Articular chondrocyte of knee joint (primary cell): ENCODE measurements around the gene SLX4. TPM values are rescaled to one million over a fixed set of nuclear protein-coding genes. Genes with fewer than 3 reads are reported as not detected.

Source experiments
- total RNA-seq: library from RNA; depleted of rRNA; stranded (reverse); fragments of >200 nt; gene quantifications from 2 replicates; pipeline ENCODE4 v1.2.3, GENCODE V29; 2012

SLX4 gene, protein sequence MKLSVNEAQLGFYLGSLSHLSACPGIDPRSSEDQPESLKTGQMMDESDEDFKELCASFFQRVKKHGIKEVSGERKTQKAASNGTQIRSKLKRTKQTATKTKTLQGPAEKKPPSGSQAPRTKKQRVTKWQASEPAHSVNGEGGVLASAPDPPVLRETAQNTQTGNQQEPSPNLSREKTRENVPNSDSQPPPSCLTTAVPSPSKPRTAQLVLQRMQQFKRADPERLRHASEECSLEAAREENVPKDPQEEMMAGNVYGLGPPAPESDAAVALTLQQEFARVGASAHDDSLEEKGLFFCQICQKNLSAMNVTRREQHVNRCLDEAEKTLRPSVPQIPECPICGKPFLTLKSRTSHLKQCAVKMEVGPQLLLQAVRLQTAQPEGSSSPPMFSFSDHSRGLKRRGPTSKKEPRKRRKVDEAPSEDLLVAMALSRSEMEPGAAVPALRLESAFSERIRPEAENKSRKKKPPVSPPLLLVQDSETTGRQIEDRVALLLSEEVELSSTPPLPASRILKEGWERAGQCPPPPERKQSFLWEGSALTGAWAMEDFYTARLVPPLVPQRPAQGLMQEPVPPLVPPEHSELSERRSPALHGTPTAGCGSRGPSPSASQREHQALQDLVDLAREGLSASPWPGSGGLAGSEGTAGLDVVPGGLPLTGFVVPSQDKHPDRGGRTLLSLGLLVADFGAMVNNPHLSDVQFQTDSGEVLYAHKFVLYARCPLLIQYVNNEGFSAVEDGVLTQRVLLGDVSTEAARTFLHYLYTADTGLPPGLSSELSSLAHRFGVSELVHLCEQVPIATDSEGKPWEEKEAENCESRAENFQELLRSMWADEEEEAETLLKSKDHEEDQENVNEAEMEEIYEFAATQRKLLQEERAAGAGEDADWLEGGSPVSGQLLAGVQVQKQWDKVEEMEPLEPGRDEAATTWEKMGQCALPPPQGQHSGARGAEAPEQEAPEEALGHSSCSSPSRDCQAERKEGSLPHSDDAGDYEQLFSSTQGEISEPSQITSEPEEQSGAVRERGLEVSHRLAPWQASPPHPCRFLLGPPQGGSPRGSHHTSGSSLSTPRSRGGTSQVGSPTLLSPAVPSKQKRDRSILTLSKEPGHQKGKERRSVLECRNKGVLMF (N-terminal part only)
- 5.5 and 6.1 TPM in 2 replicates for total RNA-seq

DNA sequence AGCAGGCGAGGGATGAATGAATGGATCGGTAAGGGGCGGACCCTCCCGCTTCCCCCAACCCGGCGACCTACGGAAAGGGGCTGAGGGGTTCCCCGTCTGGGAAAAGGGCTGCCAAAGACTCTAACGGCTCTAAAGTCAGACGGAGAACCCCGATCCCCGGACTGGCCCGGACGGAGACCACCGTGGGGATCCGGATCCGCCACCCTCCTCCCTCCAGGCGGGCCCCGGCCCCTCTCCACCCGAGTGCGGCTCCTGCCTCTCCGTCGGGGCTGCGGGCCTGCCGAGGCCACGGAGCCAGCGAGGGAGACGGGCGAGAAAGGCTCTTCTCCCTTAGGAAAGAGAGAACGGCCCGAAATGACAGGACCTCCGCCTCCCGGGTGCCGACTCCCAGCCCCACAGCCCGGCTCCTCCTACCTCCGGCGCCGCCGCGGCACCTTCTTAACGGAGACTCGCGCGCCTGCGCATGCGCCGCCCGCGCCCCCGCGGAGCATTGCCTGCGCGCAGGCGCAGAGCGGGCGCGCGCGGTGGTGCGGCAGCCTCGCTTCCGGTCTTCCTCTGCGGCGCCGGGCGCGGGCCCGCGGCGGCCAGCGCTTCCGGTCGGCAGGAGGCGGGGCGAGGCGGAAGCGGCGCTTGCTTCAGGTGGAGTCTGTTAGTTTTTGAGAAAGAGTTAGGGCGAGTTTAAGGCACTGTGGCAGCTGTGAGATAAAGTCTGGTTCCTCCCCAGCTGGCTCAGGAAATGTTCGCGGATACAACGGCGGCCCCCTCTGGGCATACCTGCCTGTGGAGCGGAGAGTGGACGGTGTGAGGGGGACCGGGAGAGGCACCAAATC lies at the start of gene SLX4:
Gene SLX4, minus strand, starts transcription at position 461 of the 830 bp plus-strand sequence. CDS start 2,642 bp downstream, outside the sequence.

DNA sequence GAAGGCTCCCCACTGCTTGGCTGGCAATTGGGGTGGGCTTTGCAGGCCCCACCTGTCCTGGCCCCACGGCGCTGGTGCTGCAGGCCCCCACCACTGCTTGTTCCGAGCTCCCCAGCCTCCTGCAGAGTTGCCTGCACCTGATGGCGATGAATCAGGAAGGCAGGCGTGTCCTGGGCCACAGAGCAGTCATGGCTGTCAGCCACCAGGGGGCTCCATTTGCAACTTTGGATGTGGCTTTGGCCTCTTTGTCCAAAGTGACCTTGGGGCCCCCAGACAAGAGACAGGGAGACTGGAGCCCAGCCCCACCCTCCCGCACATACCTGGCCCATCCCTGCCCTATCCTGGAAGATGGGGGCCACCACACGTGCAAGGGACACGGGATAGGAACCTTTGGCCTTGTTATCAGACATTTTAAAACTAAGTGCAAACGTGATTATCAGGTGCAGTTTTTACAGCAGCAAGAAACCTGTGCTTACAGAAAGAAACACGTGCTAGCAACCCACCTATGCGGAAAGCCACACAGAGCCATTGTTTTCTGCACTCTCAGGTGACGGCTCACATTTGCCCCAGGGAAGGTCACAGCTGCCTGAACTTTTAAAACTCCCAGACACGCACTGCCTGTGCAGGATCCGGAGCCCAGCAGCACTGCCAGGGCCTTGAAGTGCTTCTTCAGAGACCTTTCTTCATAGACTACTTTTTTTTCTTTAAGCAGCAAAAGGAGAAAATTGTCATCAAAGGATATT lies 43.0 kb upstream of the SLX4 start, which contains the start of gene DNASE1:
Gene DNASE1, plus strand, starts transcription at position 443 of the 743 bp plus-strand sequence. CDS start 683 bp downstream, outside the sequence.

DNA sequence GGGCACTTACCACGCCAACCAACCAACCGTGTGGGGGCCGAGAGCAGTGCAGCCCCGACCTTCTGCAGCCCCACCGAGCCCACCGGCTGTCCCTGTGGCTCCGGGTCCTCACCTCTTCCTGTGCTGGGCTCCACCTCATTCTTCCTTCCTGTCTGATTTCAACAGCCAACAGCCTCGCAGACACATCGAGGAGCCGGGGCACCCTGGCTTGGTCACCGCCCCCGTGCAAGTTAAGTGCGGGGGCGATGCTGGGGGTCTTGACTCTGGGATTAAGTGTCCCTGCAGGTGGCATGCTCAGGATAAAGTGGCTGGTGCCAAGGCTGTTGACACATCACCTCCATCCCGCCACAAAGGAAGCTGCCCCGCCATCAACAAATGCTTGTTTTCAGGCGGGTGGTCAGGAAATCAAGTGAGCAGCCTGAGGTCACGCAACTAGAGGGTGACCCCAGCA lies 34.1 kb downstream of the SLX4 start, which contains the start of gene NLRC3:
Gene NLRC3, minus strand, starts transcription at position 102 of the 451 bp plus-strand sequence. CDS start 12,367 bp downstream, outside the sequence.

Other genes with a start within 250 kb of the SLX4 start
- gene ZSCAN32, start 210.6 kb downstream of the SLX4 start, total RNA-seq = 10.4 and 12.7 TPM in 2 replicates
- 8.4 and 9.3 TPM in 2 replicates for gene ZNF174, start 210.4 kb downstream of the SLX4 start, total RNA-seq
- gene ZNF597, start 168.1 kb downstream of the SLX4 start, total RNA-seq = 3.1 and 3.8 TPM in 2 replicates
- 18.6 and 19.1 TPM in 2 replicates for gene NAA60, start 167.9 kb downstream of the SLX4 start, total RNA-seq
- gene C16orf90, start 116.1 kb downstream of the SLX4 start, total RNA-seq = not detected in 2 replicates
- gene CLUAP1, start 110.6 kb downstream of the SLX4 start, total RNA-seq = 25.3 and 34.4 TPM in 2 replicates
- gene NLRC3, start 34.2 kb downstream of the SLX4 start, total RNA-seq = 0.11 TPM in 1 of 2 replicates, not detected in the other
- gene DNASE1, start 43.1 kb upstream of the SLX4 start, total RNA-seq = 15.5 and 17.4 TPM in 2 replicates
- gene TRAP1, start 105.9 kb upstream of the SLX4 start, total RNA-seq = 44.1 and 51.0 TPM in 2 replicates